Mammary epithelial cell (primary cell): ENCODE results near the gene NF2.

ENCODE experiments used
- EZH2 ChIP-seq: IDR thresholded peaks from 2 replicates; pipeline ENCODE4 v1.6.1; 2012; ENCODE audit warnings: low read length, inconsistent platforms, borderline replicate concordance
- TF ChIP-seq, protein P1 (sequence below), 2 donors: IDR thresholded peaks in 1 of 2; conservative IDR thresholded peaks in 1 of 2; 2 replicates each; pipeline ENCODE4 v1.5.1; 2011 to 2012; ENCODE audit warnings: inconsistent platforms in 2 of 2, low read length in 2 of 2, mild to moderate bottlenecking in 2 of 2, control low read depth in 1 of 2, low read depth in 1 of 2; ENCODE audit not compliant: insufficient read depth in 1 of 2; ENCODE audit errors: extremely low read depth in 1 of 2

GRCh38 chr22:29695129-29695926, 91.9 kb downstream of the NF2 start:
- TF ChIP-seq, protein P1, sequence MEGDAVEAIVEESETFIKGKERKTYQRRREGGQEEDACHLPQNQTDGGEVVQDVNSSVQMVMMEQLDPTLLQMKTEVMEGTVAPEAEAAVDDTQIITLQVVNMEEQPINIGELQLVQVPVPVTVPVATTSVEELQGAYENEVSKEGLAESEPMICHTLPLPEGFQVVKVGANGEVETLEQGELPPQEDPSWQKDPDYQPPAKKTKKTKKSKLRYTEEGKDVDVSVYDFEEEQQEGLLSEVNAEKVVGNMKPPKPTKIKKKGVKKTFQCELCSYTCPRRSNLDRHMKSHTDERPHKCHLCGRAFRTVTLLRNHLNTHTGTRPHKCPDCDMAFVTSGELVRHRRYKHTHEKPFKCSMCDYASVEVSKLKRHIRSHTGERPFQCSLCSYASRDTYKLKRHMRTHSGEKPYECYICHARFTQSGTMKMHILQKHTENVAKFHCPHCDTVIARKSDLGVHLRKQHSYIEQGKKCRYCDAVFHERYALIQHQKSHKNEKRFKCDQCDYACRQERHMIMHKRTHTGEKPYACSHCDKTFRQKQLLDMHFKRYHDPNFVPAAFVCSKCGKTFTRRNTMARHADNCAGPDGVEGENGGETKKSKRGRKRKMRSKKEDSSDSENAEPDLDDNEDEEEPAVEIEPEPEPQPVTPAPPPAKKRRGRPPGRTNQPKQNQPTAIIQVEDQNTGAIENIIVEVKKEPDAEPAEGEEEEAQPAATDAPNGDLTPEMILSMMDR (conservative IDR thresholded peaks at IDR 0.05 in 1 of 2, IDR thresholded peaks at IDR 0.05 in 1 of 2; ENCODE audit: extremely low read depth in 1 of 2, insufficient read depth in 1 of 2, low read depth in 1 of 2, low read length in 2 of 2), result no peak
- TF ChIP-seq EZH2, result no peak
